Activated CD8-positive, alpha-beta memory T cell treated with anti-CD3 and anti-CD28 coated beads for 36 hours (primary cell): ENCODE results near the gene TAF4B. TPM values are rescaled to one million over a fixed set of nuclear protein-coding genes. Genes with fewer than 3 reads are reported as not detected.
"Not testable (repeated sequence)": the region's sequence is repeated elsewhere in the genome, so short reads cannot be mapped to it uniquely, and the experiment has no call there.

Experiments used
- CTCF ChIA-PET: fragments of 350-600 bp; sonication (Branson Sonifier 250); formaldehyde crosslinking; loops from one replicate; lab custom pipeline; 2021; ENCODE audit warnings: antibody characterized with exemption; lab: Charles Lee
- POLR2A ChIA-PET: fragments of 350-600 bp; sonication (Branson Sonifier 250); formaldehyde crosslinking; loops from one replicate; lab custom pipeline; 2021; ENCODE audit warnings: antibody characterized with exemption; lab: Charles Lee
- total RNA-seq, 2 experiments: library from RNA; stranded (reverse); gene quantifications; one replicate each; pipeline ENCODE4 v1.2.3, GENCODE V29; 2021

Gene TAF4B
- total RNA-seq, 2 experiments from 2014 or later: 17.8 to 19.1 TPM

GRCh38 chr18:26230497-26230896 is 4.3 kb downstream of the TAF4B start:
- ChIA-PET CTCF (no interaction called here), POLR2A (no interaction called here)

DNA sequence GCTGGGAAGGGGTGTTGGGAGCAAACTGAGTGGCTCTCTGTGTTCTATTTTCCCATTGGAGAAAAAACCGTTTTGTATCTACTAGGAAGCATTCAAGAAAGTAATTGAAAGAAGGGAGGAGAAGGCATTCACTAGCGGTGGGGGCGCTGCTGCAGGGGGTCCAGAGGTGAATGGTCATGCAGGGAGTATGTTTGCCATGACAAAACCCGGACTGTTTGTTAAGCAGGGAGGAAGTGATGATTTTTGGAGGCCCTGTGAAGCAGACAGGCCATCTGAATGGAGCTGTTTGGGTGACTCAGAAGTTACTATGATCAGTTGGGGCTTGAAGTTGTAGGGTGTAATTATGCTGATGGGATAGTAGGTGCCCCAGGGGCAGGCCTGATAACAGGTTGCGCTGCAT is 7.0 kb downstream of the TAF4B start:
- CTCF ChIA-PET: no interaction called here
- POLR2A ChIA-PET: no interaction called here

- CTCF ChIA-PET, POLR2A ChIA-PET: not testable (repeated sequence)
Observed at GRCh38 chr18:26237363-26237762, 11.1 kb downstream of the TAF4B start.

- POLR2A ChIA-PET, CTCF ChIA-PET: not testable (repeated sequence)
Observed at GRCh38 chr18:26238718-26239117, 12.5 kb downstream of the TAF4B start.

GRCh38 chr18:26242392-26242791 is 16.1 kb downstream of the TAF4B start:
- POLR2A ChIA-PET: not testable (repeated sequence)

DNA sequence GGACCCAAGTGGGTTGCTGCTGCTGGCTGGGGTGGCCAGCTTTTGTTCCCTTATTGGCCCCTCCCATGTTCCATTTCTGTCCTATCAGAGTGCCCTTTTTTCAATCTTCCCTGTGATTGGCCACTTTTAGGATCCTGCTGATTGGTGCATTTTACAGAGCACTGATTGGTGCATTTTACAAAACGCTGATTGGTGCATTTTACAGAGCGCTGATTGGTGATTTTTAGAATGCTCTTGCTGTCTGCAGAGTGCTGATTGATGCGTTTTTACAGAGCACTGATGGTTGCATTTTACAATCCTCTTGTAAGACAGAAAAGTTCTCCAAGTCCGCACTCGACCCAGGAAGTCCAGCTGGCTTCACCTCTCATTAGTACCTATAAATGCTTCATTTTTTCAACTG is 19.2 kb downstream of the TAF4B start:
- POLR2A ChIA-PET, CTCF ChIA-PET: not testable (repeated sequence)

More at GRCh38 chr18:26242392-26242791, 16.1 kb downstream of the TAF4B start:
- CTCF ChIA-PET: not testable (repeated sequence)

DNA sequence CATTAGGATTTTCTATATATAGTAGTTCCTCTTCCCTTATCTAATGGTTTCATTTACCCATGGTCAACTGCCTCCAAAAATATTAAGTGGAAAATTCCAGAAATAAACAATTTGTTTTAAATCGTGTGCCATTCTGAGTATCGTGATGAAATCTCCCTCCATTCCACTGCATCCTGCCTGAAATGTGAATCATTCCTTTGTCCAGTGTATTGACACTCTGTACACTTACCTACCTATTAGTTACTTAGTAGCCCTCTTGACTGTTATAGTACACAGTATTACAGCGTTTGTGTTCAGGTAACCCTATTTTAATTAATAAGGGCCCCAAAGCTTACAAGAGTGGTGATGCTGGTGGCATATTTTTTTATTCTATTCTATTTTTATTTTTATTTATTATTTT is 26.2 kb downstream of the TAF4B start:
- ChIA-PET CTCF (no interaction called here), POLR2A (no interaction called here)

GRCh38 chr18:26254808-26255207 is 28.6 kb downstream of the TAF4B start:
- POLR2A ChIA-PET, CTCF ChIA-PET: not testable (repeated sequence)

DNA sequence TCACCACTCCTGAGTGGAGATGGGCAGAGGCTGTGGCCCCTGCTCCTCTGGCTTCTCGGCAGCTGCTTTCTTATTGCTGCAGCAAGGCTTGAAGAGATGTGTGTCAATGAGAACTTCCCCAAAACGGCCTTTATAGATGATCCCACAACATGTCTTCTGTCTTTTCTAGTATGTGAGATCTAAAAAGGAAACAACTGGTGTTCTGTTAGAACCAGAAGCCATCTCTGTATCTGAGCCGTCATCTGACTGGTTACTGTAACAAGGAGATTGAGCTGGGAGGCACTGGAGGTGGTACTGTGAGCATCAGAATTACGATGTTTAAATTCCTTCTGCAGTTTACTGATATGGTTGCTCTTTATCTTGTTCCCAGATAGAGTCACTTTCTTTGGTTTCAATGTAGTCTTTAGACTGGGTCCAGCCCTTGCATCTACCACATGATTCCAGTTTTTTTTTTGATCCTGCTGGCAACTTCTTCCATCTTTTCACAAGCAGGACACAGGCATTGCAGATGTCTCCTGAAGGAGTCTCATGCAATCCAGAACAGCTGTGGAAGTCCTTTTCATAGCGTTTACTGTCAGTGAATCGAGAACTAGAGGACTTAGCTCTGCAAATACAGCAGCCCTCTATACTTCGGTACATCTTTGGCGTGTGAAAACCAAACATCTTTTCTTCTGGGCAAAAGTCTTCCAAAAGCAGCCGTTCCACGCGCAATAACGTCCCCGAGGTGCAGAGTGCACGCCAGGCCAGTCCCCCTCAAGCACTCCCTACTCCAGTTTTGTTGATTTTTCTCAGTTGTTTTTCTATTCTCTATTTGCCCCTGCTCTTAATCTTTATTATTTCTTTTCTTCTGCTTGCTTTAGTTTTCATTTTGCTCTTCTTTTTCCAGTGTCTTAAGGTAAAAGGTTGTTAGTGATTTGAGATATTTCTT is 29.7 kb downstream of the TAF4B start:
- ChIA-PET CTCF (no interaction called here), POLR2A (no interaction called here)

DNA sequence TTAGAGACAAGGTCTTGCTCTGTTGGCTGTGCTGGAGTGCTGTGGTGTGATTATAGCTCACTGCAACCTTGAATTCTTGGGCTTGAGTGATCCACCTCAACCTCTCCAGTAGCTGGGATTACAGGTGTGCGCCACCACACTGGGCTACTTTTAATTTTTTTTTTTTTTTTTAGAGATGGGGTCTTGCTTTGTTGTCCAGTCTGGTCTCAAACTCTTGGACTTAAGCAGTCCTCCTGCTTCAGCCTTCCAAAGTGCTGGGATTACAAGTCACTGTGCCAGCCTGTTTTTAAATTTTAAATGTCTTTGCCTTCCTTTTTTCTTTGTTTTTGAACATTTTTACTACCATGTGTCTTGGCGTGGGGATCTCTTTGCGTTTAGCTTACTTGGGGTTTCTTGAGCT is 32.5 kb downstream of the TAF4B start:
- POLR2A ChIA-PET: interaction anchor here (0.6 kb wide), 1 partner anchor 266 kb away, joined by 3 read pairs; no protein-coding TSS in a partner anchor
- CTCF ChIA-PET: interaction anchor here (0.7 kb wide), 1 partner anchor 39 kb away, joined by 4 read pairs; no protein-coding TSS in a partner anchor

- POLR2A ChIA-PET, CTCF ChIA-PET: not testable (repeated sequence)
Observed at GRCh38 chr18:26259416-26259815, 33.2 kb downstream of the TAF4B start.

GRCh38 chr18:26262156-26262555 is 35.9 kb downstream of the TAF4B start:
- CTCF ChIA-PET: no interaction called here
- POLR2A ChIA-PET: no interaction called here

GRCh38 chr18:26267357-26267930 is 41.2 kb downstream of the TAF4B start:
- POLR2A ChIA-PET: no interaction called here
- CTCF ChIA-PET: no interaction called here

DNA sequence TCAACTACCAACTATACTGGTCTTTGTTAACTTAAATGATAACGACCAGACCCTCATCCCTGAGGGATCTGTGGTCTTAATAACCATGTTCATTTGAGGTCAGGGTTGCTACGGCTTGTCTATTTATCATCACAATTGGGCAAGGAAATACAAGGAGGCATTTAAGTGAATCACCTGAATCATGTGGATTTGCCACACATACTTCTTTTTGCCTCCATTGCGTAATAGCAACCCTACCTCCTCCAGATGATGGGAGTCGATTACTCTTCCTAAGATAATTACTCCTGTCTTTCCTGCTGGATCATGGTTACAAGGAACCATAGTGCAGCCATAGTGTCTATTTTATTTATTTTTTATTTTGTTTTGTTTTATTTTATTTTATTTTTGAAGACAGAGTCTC is 42.2 kb downstream of the TAF4B start:
- CTCF ChIA-PET: no interaction called here
- POLR2A ChIA-PET: no interaction called here

DNA sequence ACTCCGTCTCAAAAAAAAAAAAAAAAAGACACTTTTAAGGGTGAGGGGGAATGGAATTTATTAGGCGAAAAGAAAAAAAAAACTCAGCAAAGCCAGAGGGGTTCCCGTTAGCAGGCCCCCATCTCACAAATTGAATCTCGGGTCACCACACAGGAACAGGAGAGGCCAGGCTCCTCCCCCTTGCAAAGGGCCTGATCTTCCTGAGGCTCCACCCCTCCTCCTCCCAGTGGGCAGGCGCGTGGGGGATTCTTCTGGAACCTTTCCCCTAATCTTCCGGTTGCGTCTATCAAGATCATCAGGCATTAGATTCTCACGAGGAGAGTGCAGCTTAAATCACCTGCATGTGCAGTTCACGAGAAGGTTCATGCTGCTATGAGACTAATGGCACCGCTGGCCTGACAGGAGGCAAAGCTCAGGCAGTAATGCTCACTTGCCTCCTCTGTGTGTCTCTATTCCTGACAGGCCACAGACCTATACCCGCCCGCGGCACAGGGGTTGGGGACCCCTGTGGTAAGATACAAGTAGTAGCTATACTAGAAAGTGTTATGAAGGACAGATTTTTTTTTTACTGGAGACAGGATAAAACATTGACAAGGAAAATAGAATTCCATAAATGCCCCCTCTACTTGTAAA is 45.8 kb downstream of the TAF4B start:
- ChIA-PET CTCF (no interaction called here), POLR2A (no interaction called here)

DNA sequence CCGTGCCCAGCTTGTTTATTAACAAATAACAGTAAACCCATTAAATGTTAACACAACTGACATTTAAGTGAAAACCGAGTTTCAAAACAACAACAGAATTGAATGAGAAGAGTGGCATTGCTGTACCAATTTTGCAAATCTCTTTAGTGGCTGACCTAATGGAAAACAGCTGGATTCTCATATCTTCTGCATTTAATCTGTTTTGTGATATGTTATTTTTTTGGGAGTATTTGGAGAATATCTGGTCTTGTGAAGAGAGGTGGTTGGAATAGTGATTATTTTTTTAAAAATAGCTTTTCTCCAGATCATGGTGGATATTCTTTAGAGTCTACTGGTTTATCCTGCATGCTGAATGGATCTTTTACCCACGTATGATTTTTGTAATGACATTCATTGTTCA is 51.1 kb downstream of the TAF4B start:
- ChIA-PET CTCF (no interaction called here), POLR2A (no interaction called here)

DNA sequence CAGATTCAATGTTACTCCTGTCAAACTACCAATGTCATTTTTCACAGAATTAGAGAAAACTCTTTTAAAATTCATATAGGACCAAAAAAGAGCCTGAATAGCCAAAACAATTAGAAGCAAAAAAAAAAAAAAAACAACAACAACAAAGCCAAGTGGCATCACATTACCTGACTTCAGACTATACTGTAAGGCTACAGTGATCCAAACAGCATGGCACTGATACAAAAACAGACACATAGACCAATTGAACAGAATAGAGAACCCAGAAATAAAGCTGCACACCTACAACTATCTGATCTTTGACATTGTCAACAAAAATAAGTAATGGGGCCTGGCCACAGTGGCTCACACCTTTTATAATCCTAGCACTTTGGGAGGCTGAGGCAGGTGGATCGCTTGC is 53.2 kb downstream of the TAF4B start:
- POLR2A ChIA-PET: no interaction called here
- CTCF ChIA-PET: no interaction called here

GRCh38 chr18:26286008-26286407 is 59.8 kb downstream of the TAF4B start:
- CTCF ChIA-PET: no interaction called here
- POLR2A ChIA-PET: no interaction called here

GRCh38 chr18:26287644-26288043 is 61.4 kb downstream of the TAF4B start:
- CTCF ChIA-PET: no interaction called here
- POLR2A ChIA-PET: no interaction called here

DNA sequence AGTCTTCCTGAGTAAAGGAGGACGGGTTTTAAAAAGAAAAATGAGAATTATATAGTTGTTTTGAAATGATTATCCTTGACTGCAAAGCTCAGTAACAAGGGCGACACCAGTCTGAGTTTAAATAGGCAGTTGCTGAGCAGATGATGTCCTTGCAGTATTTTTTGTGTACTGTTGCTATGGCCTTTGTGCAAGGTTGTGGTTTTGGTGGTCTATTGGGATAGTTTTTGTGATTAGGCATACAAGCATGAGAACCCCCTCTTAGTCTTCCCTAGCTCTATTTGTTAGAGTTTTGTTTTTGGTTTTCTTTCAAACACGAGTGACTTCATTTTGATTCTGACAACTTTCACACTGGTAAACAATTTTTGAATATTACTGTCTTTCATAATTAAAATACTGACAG is 64.1 kb downstream of the TAF4B start:
- ChIA-PET POLR2A (no interaction called here), CTCF (interaction anchor here (0.7 kb wide), 1 partner anchor 85 kb away, joined by 3 read pairs; no protein-coding TSS in a partner anchor)
